Measurements from ENCODE around the gene PXDN. TPM values are rescaled to one million over a fixed set of nuclear protein-coding genes. Genes with fewer than 3 reads are reported as not detected.

Gene PXDN
- total and polyA plus RNA-seq, 5 donors from 2014 or later = 0.79 TPM; not detected in 4

- H3K36me3 ChIP-seq (ENCODE audit: control insufficient read depth, insufficient read depth, low read length) = no peaks in the 10 kb centered on the region
- H3K9me3 ChIP-seq (ENCODE audit: control insufficient read depth in 2 of 2, low read length in 2 of 2) = no peaks in the 10 kb centered on the region
- Mint-ChIP-seq H3K4me1 (no peaks in the 10 kb centered on the region), H3K27ac (no peak overlapping the region), H3K36me3 (no peaks in the 10 kb centered on the region), H3K4me3 (no peak overlapping the region), H3K9me3 (no peaks in the 10 kb centered on the region), H3K27me3 (no peaks in the 10 kb centered on the region)
- H3K27ac ChIP-seq (ENCODE audit: insufficient read depth, low read length, poor library complexity, severe bottlenecking) = no peak overlapping the region
- no peak overlapping the region for H3K4me3 ChIP-seq (ENCODE audit: low read depth, low read length)
- H3K4me1 ChIP-seq (ENCODE audit: control insufficient read depth, insufficient read depth, low read length, poor library complexity, severe bottlenecking) = no peaks in the 10 kb centered on the region
- ATAC-seq (ENCODE audit: low read depth in 2 of 2) (no peak), DNase-seq (no peak)
- no peaks in the 10 kb centered on the region for H3K27me3 ChIP-seq (ENCODE audit: control insufficient read depth, insufficient read depth, low read length)
These were observed 140.8 kb downstream of the PXDN start for GRCh38 chr2:1603521-1603920.

- no peaks in the 10 kb centered on the region for H3K36me3 Mint-ChIP-seq
- H3K4me1 Mint-ChIP-seq = no peaks in the 10 kb centered on the region
- no peaks in the 10 kb centered on the region for H3K9me3 Mint-ChIP-seq
- H3K4me1 ChIP-seq (ENCODE audit: control insufficient read depth, insufficient read depth, low read length, poor library complexity, severe bottlenecking) = no peaks in the 10 kb centered on the region
- DNase-seq = no peak
- H3K4me3 ChIP-seq (ENCODE audit: low read depth, low read length) = no peak overlapping the region
- no peaks in the 10 kb centered on the region for H3K36me3 ChIP-seq (ENCODE audit: control insufficient read depth, insufficient read depth, low read length)
- H3K27me3 ChIP-seq (ENCODE audit: control insufficient read depth, insufficient read depth, low read length) = no peaks in the 10 kb centered on the region
- ATAC-seq (ENCODE audit: low read depth in 2 of 2) = no peak
- H3K9me3 ChIP-seq (ENCODE audit: control insufficient read depth in 2 of 2, low read length in 2 of 2) = no peaks in the 10 kb centered on the region
- H3K27ac Mint-ChIP-seq = no peak overlapping the region
- H3K4me3 Mint-ChIP-seq = no peak overlapping the region
- H3K27ac ChIP-seq (ENCODE audit: insufficient read depth, low read length, poor library complexity, severe bottlenecking) = no peak overlapping the region
- H3K27me3 Mint-ChIP-seq = no peaks in the 10 kb centered on the region
These were observed 141.3 kb downstream of the PXDN start for GRCh38 chr2:1603059-1603458.

- Mint-ChIP-seq H3K27me3 (no peaks in the 10 kb centered on the region), H3K4me1 (no peaks in the 10 kb centered on the region), H3K36me3 (no peaks in the 10 kb centered on the region), H3K4me3 (no peak overlapping the region), H3K9me3 (no peaks in the 10 kb centered on the region), H3K27ac (no peak overlapping the region)
- Histone ChIP-seq H3K36me3 (ENCODE audit: control insufficient read depth, insufficient read depth, low read length) (no peaks in the 10 kb centered on the region), H3K27ac (ENCODE audit: insufficient read depth, low read length, poor library complexity, severe bottlenecking) (no peak overlapping the region), H3K27me3 (ENCODE audit: control insufficient read depth, insufficient read depth, low read length) (no peaks in the 10 kb centered on the region), H3K4me1 (ENCODE audit: control insufficient read depth, insufficient read depth, low read length, poor library complexity, severe bottlenecking) (no peaks in the 10 kb centered on the region), H3K4me3 (ENCODE audit: low read depth, low read length) (no peak overlapping the region), H3K9me3 (ENCODE audit: control insufficient read depth in 2 of 2, low read length in 2 of 2) (peaks cover 0 to 2% of the 10 kb centered on the region in 2 experiments)
- no peak for ATAC-seq (ENCODE audit: low read depth in 2 of 2)
- no peak for DNase-seq
These were observed 141.9 kb downstream of the PXDN start for GRCh38 chr2:1602278-1603010.

GRCh38 chr2:1601471-1602277, 142.6 kb downstream of the PXDN start:
- no peaks in the 10 kb centered on the region for H3K27me3 ChIP-seq (ENCODE audit: control insufficient read depth, insufficient read depth, low read length)
- no peak for ATAC-seq (ENCODE audit: low read depth in 2 of 2)
- Mint-ChIP-seq H3K4me1 (no peaks in the 10 kb centered on the region), H3K9me3 (no peaks in the 10 kb centered on the region), H3K27ac (no peak overlapping the region), H3K4me3 (no peak overlapping the region), H3K27me3 (no peaks in the 10 kb centered on the region), H3K36me3 (no peaks in the 10 kb centered on the region)
- no peak for DNase-seq
- peaks cover 0 to 2% of the 10 kb centered on the region in 2 experiments for H3K9me3 ChIP-seq (ENCODE audit: control insufficient read depth in 2 of 2, low read length in 2 of 2)
- no peaks in the 10 kb centered on the region for H3K4me1 ChIP-seq (ENCODE audit: control insufficient read depth, insufficient read depth, low read length, poor library complexity, severe bottlenecking)
- H3K27ac ChIP-seq (ENCODE audit: insufficient read depth, low read length, poor library complexity, severe bottlenecking) = no peak overlapping the region
- no peaks in the 10 kb centered on the region for H3K36me3 ChIP-seq (ENCODE audit: control insufficient read depth, insufficient read depth, low read length)
- H3K4me3 ChIP-seq (ENCODE audit: low read depth, low read length) = no peak overlapping the region

- DNase-seq = no peak
- Histone ChIP-seq H3K27ac (ENCODE audit: insufficient read depth, low read length, poor library complexity, severe bottlenecking) (no peak overlapping the region), H3K27me3 (ENCODE audit: control insufficient read depth, insufficient read depth, low read length) (no peaks in the 10 kb centered on the region), H3K4me3 (ENCODE audit: low read depth, low read length) (no peak overlapping the region), H3K36me3 (ENCODE audit: control insufficient read depth, insufficient read depth, low read length) (no peaks in the 10 kb centered on the region), H3K4me1 (ENCODE audit: control insufficient read depth, insufficient read depth, low read length, poor library complexity, severe bottlenecking) (no peaks in the 10 kb centered on the region), H3K9me3 (ENCODE audit: control insufficient read depth in 2 of 2, low read length in 2 of 2) (peaks cover 0 to 2% of the 10 kb centered on the region in 2 experiments)
- Mint-ChIP-seq H3K36me3 (no peaks in the 10 kb centered on the region), H3K27me3 (no peaks in the 10 kb centered on the region), H3K4me1 (no peaks in the 10 kb centered on the region), H3K27ac (no peak overlapping the region), H3K4me3 (no peak overlapping the region), H3K9me3 (no peaks in the 10 kb centered on the region)
- no peak for ATAC-seq (ENCODE audit: low read depth in 2 of 2)
These were observed 143.3 kb downstream of the PXDN start for GRCh38 chr2:1601067-1601412.

- Histone ChIP-seq H3K36me3 (ENCODE audit: control insufficient read depth, insufficient read depth, low read length) (no peaks in the 10 kb centered on the region), H3K9me3 (ENCODE audit: control insufficient read depth in 2 of 2, low read length in 2 of 2) (peaks cover 0 to 2% of the 10 kb centered on the region in 2 experiments), H3K27me3 (ENCODE audit: control insufficient read depth, insufficient read depth, low read length) (no peaks in the 10 kb centered on the region), H3K4me1 (ENCODE audit: control insufficient read depth, insufficient read depth, low read length, poor library complexity, severe bottlenecking) (no peaks in the 10 kb centered on the region), H3K4me3 (ENCODE audit: low read depth, low read length) (no peak overlapping the region), H3K27ac (ENCODE audit: insufficient read depth, low read length, poor library complexity, severe bottlenecking) (no peak overlapping the region)
- Mint-ChIP-seq H3K27me3 (no peaks in the 10 kb centered on the region), H3K4me3 (no peak overlapping the region), H3K4me1 (no peaks in the 10 kb centered on the region), H3K27ac (no peak overlapping the region), H3K36me3 (no peaks in the 10 kb centered on the region), H3K9me3 (no peaks in the 10 kb centered on the region)
- no peak for DNase-seq
- ATAC-seq (ENCODE audit: low read depth in 2 of 2) = no peak
These were observed 143.9 kb downstream of the PXDN start for GRCh38 chr2:1600191-1601066.

- Histone ChIP-seq H3K4me1 (ENCODE audit: control insufficient read depth, insufficient read depth, low read length, poor library complexity, severe bottlenecking) (no peaks in the 10 kb centered on the region), H3K27ac (ENCODE audit: insufficient read depth, low read length, poor library complexity, severe bottlenecking) (no peak overlapping the region), H3K27me3 (ENCODE audit: control insufficient read depth, insufficient read depth, low read length) (no peaks in the 10 kb centered on the region), H3K36me3 (ENCODE audit: control insufficient read depth, insufficient read depth, low read length) (no peaks in the 10 kb centered on the region), H3K4me3 (ENCODE audit: low read depth, low read length) (no peak overlapping the region), H3K9me3 (ENCODE audit: control insufficient read depth in 2 of 2, low read length in 2 of 2) (peaks cover 0 to 2% of the 10 kb centered on the region in 2 experiments)
- Mint-ChIP-seq H3K27ac (no peak overlapping the region), H3K36me3 (no peaks in the 10 kb centered on the region), H3K4me3 (no peak overlapping the region), H3K9me3 (no peaks in the 10 kb centered on the region), H3K27me3 (no peaks in the 10 kb centered on the region), H3K4me1 (no peaks in the 10 kb centered on the region)
- ATAC-seq (ENCODE audit: low read depth in 2 of 2) (no peak), DNase-seq (no peak)
These were observed 144.8 kb downstream of the PXDN start for GRCh38 chr2:1599301-1600085.
